Measurements from ENCODE around the gene HBM. TPM values are rescaled to one million over a fixed set of nuclear protein-coding genes. Genes with fewer than 3 reads are reported as not detected.
A peak's percentile ranks its signal among the peaks of the same experiment; 100 is the strongest.
"Not testable (repeated sequence)": the region's sequence is repeated elsewhere in the genome, so short reads cannot be mapped to it uniquely, and the experiment has no call there.

Gene HBM
- total RNA-seq, 1 donor from 2014 or later, result 257 TPM

GRCh38 chr16:169014-169413 is 3.2 kb downstream of the HBM start:
- no peak for DNase-seq (ENCODE audit: low spot score)

GRCh38 chr16:170088-170507 is 4.3 kb downstream of the HBM start:
- not testable (repeated sequence) for DNase-seq (ENCODE audit: low spot score)

DNA sequence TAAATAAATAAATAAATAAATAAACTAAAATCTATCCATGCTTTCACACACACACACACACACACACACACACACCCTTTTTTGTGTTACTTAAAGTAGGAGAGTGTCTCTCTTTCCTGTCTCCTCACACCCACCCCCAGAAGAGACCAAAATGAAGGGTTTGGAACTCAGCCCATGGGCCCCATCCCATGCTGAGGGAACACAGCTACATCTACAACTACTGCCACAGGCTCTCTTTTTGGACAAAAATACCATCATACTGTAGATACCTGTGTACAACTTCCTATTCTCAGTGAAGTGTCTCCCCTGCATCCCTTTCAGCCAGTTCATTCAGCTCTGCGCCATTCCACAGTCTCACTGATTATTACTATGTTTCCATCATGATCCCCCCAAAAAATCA is 5.0 kb downstream of the HBM start:
- DNase-seq (ENCODE audit: low spot score), result no peak

- DNase-seq (ENCODE audit: low spot score), result not testable (repeated sequence)
Measured at GRCh38 chr16:172374-172941, 6.7 kb downstream of the HBM start, which contains the start of gene HBA2. HBA2 (plus strand) TSS chr16:172876; CDS start chr16:172913, 37 bp downstream.

GRCh38 chr16:173211-173854 is 7.6 kb downstream of the HBM start:
- not testable (repeated sequence) for DNase-seq (ENCODE audit: low spot score)

DNA sequence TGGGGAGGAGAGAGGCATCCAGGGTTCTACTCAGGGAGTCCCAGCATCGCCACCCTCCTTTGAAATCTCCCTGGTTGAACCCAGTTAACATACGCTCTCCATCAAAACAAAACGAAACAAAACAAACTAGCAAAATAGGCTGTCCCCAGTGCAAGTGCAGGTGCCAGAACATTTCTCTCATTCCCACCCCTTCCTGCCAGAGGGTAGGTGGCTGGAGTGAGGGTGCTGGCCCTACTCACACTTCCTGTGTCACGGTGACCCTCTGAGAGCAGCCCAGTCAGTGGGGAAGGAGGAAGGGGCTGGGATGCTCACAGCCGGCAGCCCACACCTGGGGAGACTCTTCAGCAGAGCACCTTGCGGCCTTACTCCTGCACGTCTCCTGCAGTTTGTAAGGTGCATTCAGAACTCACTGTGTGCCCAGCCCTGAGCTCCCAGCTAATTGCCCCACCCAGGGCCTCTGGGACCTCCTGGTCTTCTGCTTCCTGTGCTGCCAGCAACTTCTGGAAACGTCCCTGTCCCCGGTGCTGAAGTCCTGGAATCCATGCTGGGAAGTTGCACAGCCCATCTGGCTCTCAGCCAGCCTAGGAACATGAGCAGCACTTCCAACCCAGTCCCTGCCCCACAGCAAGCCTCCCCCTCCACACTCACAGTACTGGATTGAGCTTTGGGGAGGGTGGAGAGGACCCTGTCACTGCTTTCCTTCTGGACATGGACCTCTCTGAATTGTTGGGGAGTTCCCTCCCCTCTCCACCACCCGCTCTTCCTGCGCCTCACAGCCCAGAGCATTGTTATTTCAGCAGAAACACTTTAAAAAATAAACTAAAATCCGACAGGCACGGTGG is 8.4 kb downstream of the HBM start:
- DNase-seq (ENCODE audit: low spot score), result not testable (repeated sequence)

DNA sequence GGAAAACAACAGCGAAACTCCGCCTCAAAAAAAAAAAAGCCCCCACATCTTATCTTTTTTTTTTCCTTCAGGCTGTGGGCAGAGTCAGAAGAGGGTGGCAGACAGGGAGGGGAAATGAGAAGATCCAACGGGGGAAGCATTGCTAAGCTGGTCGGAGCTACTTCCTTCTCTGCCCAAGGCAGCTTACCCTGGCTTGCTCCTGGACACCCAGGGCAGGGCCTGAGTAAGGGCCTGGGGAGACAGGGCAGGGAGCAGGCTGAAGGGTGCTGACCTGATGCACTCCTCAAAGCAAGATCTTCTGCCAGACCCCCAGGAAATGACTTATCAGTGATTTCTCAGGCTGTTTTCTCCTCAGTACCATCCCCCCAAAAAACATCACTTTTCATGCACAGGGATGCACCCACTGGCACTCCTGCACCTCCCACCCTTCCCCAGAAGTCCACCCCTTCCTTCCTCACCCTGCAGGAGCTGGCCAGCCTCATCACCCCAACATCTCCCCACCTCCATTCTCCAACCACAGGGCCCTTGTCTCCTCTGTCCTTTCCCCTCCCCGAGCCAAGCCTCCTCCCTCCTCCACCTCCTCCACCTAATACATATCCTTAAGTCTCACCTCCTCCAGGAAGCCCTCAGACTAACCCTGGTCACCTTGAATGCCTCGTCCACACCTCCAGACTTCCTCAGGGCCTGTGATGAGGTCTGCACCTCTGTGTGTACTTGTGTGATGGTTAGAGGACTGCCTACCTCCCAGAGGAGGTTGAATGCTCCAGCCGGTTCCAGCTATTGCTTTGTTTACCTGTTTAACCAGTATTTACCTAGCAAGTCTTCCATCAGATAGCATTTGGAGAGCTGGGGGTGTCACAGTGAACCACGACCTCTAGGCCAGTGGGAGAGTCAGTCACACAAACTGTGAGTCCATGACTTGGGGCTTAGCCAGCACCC is 9.5 kb downstream of the HBM start:
- no peak for DNase-seq (ENCODE audit: low spot score)

- not testable (repeated sequence) for DNase-seq (ENCODE audit: low spot score)
Measured at GRCh38 chr16:176006-176405, 10.2 kb downstream of the HBM start.

- not testable (repeated sequence) for DNase-seq (ENCODE audit: low spot score)
Measured at GRCh38 chr16:176477-177382, 11.0 kb downstream of the HBM start, which contains the start of gene HBA1. HBA1 (plus strand) TSS chr16:176680; CDS start chr16:176717, 37 bp downstream.

- peak; percentile 35 for DNase-seq (ENCODE audit: low spot score)
Measured at GRCh38 chr16:177394-177822, 11.6 kb downstream of the HBM start.

GRCh38 chr16:177981-178667 is 12.3 kb downstream of the HBM start:
- DNase-seq (ENCODE audit: low spot score), result no peak

GRCh38 chr16:178668-179015 is 12.9 kb downstream of the HBM start:
- no peak for DNase-seq (ENCODE audit: low spot score)

DNA sequence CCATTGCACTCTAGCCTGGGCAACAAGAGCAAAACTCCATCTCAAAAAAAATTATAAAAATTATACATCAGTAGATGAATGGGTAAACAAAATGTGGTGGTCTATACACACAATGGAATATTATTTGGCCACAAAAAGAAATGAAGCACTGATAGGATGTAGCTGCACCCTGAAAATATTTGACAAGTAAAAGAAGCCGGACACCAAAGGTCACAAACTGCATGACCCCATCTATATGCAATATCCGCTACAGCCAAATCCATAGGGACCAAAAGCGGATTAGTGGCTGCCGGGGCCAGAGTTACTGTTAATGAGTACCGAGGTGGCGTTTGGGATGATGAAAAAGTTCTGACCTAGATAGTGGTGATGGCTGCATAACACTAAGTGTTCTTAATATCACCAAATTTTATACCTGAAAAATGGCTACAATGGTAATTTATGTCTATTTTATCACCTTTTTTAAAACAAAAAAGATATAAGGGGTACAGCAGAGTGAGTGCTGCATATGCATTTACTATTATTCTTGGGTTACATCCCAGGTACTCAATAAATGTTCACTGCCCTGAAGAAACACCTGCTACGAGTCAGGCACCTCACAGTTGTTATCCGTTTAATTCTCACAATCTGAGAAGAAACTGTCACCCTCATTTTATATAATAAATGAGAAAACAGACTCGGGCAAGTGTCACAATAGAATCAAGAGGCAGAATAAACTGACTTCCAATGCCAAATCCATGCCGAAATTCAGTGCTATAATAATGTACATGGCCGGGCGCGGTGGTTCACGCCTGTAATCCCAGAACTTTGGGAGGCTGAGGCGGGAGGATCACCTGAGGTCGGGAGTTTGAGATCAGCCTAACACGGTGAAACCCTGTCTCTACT is 13.7 kb downstream of the HBM start:
- DNase-seq (ENCODE audit: low spot score), result no peak

DNA sequence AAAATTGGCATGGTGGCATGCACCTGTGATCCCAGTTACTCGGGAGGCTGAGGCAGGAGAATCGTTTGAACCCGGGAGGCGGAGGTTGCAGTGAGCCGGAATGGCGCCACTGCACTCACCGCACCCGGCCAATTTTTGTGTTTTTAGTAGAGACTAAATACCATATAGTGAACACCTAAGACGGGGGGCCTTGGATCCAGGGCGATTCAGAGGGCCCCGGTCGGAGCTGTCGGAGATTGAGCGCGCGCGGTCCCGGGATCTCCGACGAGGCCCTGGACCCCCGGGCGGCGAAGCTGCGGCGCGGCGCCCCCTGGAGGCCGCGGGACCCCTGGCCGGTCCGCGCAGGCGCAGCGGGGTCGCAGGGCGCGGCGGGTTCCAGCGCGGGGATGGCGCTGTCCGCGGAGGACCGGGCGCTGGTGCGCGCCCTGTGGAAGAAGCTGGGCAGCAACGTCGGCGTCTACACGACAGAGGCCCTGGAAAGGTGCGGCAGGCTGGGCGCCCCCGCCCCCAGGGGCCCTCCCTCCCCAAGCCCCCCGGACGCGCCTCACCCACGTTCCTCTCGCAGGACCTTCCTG is 14.4 kb downstream of the HBM start, which contains the start of gene HBQ1:
Gene HBQ1 (plus strand): TSS at position 359 of the 575 bp plus-strand sequence. CDS start 28 bp downstream, at position 387.
- DNase-seq (ENCODE audit: low spot score), result peak; percentile 12

DNA sequence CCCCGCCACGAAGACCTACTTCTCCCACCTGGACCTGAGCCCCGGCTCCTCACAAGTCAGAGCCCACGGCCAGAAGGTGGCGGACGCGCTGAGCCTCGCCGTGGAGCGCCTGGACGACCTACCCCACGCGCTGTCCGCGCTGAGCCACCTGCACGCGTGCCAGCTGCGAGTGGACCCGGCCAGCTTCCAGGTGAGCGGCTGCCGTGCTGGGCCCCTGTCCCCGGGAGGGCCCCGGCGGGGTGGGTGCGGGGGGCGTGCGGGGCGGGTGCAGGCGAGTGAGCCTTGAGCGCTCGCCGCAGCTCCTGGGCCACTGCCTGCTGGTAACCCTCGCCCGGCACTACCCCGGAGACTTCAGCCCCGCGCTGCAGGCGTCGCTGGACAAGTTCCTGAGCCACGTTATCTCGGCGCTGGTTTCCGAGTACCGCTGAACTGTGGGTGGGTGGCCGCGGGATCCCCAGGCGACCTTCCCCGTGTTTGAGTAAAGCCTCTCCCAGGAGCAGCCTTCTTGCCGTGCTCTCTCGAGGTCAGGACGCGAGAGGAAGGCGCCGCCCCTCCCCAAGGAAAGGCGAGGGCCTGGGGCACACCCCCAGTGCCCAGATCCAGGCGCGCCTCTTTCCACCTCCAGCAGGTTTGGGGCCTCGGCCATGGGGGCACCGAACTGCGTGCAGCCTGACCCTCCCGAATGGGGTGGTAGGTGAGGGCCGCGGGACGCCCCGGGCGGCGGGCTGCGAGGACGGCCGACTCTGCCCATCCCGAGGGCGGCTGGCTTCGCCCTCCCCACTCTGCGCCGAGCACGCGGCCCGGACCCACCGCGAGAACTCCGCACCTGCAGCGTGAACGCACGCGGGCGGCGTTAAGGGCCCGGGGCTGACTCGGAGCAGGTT is 15.1 kb downstream of the HBM start:
- peak; percentile 35 for DNase-seq (ENCODE audit: low spot score)

- DNase-seq (ENCODE audit: low spot score), result no peak
Measured at GRCh38 chr16:181565-182021, 15.8 kb downstream of the HBM start.

DNA sequence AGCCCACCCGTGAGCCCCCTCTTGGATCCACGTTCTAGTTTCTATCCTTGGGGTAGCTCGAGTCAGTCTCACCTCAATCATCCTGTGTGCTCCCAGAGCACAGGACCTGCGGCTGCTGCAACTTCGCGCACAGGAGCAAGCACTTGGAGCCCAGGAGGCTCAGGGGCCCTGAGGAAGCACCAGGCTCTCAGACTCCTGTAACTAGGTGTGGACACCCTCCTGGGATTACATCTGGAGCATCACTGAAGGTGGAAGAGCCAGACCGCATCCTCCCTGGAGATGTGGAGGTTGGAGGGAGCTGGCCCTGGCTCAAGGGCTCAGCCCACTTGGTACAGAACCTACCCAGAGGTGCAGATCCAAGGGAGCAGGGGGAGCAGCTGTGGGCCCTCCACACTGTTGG is 17.2 kb downstream of the HBM start:
- no peak for DNase-seq (ENCODE audit: low spot score)

All from umbilical cord (tissue), 2 donors.